Body of pancreas (tissue), 4 donors: ENCODE results near the gene C6orf89.

ENCODE experiments used
- POLR2A ChIP-seq, 3 donors: fragments of 450-650 bp; IDR thresholded peaks; one replicate each; pipeline ENCODE4 v1.6.1; 2016; ENCODE audit warnings: antibody characterized with exemption in 3 of 3, mild to moderate bottlenecking in 2 of 3
- TF ChIP-seq, protein P1 (sequence below), 7 experiments: fragments of 450-650 bp in 4 of 7; fragments of 200-600 bp in 3 of 7; sonication (generic) in 3 of 7; IDR thresholded peaks; one replicate each; pipeline ENCODE4 v1.5.1; 2016 to 2019; ENCODE audit warnings: antibody characterized with exemption in 7 of 7

DNA sequence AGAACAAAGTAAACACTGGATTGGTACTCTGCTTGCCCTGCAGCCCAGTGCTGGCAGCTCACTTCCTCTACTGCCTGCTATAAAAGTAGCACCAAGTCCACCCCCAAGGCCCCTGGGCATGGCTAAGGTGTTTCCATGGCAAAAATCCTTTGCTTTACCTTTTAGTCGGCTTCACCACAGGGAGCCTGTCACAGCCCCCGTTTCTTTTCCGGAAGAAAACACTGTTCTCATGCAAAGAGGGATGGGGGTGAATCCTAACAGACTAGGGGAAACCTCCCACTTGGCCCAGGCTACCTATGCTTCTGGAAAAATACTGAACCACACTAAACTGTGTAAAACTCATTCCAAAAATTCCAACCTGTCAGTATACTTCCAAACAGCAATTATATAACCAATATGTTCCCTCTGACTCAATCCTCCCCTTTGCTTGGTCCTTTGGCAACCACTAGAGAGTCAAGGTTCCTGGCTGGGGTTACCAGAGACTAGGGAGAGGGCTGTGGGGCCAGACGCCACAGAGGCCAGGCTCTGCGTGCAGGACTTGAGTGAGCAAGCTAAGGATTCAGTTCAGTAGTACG, 27.3 kb upstream of the C6orf89 start:
- TF ChIP-seq, protein P1, sequence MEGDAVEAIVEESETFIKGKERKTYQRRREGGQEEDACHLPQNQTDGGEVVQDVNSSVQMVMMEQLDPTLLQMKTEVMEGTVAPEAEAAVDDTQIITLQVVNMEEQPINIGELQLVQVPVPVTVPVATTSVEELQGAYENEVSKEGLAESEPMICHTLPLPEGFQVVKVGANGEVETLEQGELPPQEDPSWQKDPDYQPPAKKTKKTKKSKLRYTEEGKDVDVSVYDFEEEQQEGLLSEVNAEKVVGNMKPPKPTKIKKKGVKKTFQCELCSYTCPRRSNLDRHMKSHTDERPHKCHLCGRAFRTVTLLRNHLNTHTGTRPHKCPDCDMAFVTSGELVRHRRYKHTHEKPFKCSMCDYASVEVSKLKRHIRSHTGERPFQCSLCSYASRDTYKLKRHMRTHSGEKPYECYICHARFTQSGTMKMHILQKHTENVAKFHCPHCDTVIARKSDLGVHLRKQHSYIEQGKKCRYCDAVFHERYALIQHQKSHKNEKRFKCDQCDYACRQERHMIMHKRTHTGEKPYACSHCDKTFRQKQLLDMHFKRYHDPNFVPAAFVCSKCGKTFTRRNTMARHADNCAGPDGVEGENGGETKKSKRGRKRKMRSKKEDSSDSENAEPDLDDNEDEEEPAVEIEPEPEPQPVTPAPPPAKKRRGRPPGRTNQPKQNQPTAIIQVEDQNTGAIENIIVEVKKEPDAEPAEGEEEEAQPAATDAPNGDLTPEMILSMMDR (IDR thresholded peaks at IDR 0.05) = no peak
- TF ChIP-seq POLR2A (IDR thresholded peaks at IDR 0.05) = no peak
